GM11168 (cell line): Measurements from ENCODE around the gene XKR7.
"Not testable (repeated sequence)": the region's sequence is repeated elsewhere in the genome, so short reads cannot be mapped to it uniquely, and the experiment has no call there.

ENCODE experiments used
- in situ Hi-C: fragments of 300-500 bp; cut with MboI; formaldehyde crosslinking; loops from one replicate; pipeline ENCODE4 v1.12.0; 2022; ENCODE audit warnings: low sequenced_read_pairs; ENCODE audit not compliant: unreplicated experiment

The XKR7 gene

GRCh38 chr20:31967830-31968249 lies at the start of gene XKR7:
XKR7 (plus strand) TSS chr20:31968151; CDS start chr20:31968176, 25 bp downstream.
- in situ Hi-C loops, result no loop called here

- in situ Hi-C loops, result no loop called here
These were observed 49.4 kb upstream of the XKR7 start for GRCh38 chr20:31918466-31919105.

- in situ Hi-C loops, result no loop called here
These were observed 48.4 kb upstream of the XKR7 start for GRCh38 chr20:31919410-31920155.

- in situ Hi-C loops, result no loop called here
These were observed 47.6 kb upstream of the XKR7 start for GRCh38 chr20:31920275-31920855.

- in situ Hi-C loops, result not testable (repeated sequence)
These were observed 46.5 kb upstream of the XKR7 start for GRCh38 chr20:31921480-31921879.

GRCh38 chr20:31922181-31922580 lies 45.8 kb upstream of the XKR7 start:
- in situ Hi-C loops, result no loop called here

- in situ Hi-C loops, result no loop called here
These were observed 45.4 kb upstream of the XKR7 start for GRCh38 chr20:31922588-31922987.

GRCh38 chr20:31923388-31924331 lies 44.3 kb upstream of the XKR7 start:
- in situ Hi-C loops, result no loop called here

- in situ Hi-C loops, result no loop called here
These were observed 43.4 kb upstream of the XKR7 start for GRCh38 chr20:31924561-31924960.

- in situ Hi-C loops, result no loop called here
These were observed 42.3 kb upstream of the XKR7 start for GRCh38 chr20:31925631-31926030.

- in situ Hi-C loops, result no loop called here
These were observed 41.5 kb upstream of the XKR7 start for GRCh38 chr20:31926493-31926892.

- in situ Hi-C loops, result no loop called here
These were observed 40.3 kb upstream of the XKR7 start for GRCh38 chr20:31927627-31928159.

- in situ Hi-C loops, result not testable (repeated sequence)
These were observed 38.3 kb upstream of the XKR7 start for GRCh38 chr20:31929631-31930030.

- in situ Hi-C loops, result no loop called here
These were observed 37.2 kb upstream of the XKR7 start for GRCh38 chr20:31930779-31931178.

GRCh38 chr20:31933698-31934097 lies 34.3 kb upstream of the XKR7 start:
- in situ Hi-C loops, result no loop called here

GRCh38 chr20:31934491-31934890 lies 33.5 kb upstream of the XKR7 start:
- in situ Hi-C loops, result no loop called here

- in situ Hi-C loops, result no loop called here
These were observed 32.8 kb upstream of the XKR7 start for GRCh38 chr20:31934968-31935764.

- in situ Hi-C loops, result no loop called here
These were observed 31.5 kb upstream of the XKR7 start for GRCh38 chr20:31936420-31936819.

- in situ Hi-C loops, result no loop called here
These were observed 30.1 kb upstream of the XKR7 start for GRCh38 chr20:31937820-31938219.
